Measurements from ENCODE around the gene VDAC1. TPM values are rescaled to one million over a fixed set of nuclear protein-coding genes. Genes with fewer than 3 reads are reported as not detected.

VDAC1 gene
- total RNA-seq, 1 experiment from 2014 or later = 317 TPM

- Mint-ChIP-seq H3K27ac (ENCODE audit: unreplicated experiment) (no peak overlapping the region), H3K9me3 (ENCODE audit: unreplicated experiment) (no peaks in the 10 kb centered on the region), H3K36me3 (ENCODE audit: insufficient read depth, unreplicated experiment) (peaks cover 5% of the 10 kb centered on the region), H3K27me3 (ENCODE audit: insufficient read depth, unreplicated experiment) (no peaks in the 10 kb centered on the region), H3K4me1 (ENCODE audit: low read depth, unreplicated experiment) (peaks cover 35% of the 10 kb centered on the region), H3K4me3 (ENCODE audit: unreplicated experiment) (no peak overlapping the region)
- ChIA-PET POLR2A (no interaction called here), CTCF (no interaction called here)
- BruUV-seq (replicated peaks) = no TSS peak
- no peak for DNase-seq
- TF ChIP-seq CTCF (IDR thresholded peaks at IDR 0.05; ENCODE audit: insufficient read depth in 1 of 2, low read depth in 1 of 2, low read length in 1 of 2, severe bottlenecking in 1 of 2, unreplicated experiment in 1 of 2) = no peak
- Histone ChIP-seq H3K27me3 (replicated peaks; ENCODE audit: control insufficient read depth, insufficient read depth, low read length) (no peaks in the 10 kb centered on the region), H3K36me3 (ENCODE audit: control insufficient read depth, insufficient read depth, low read length) (no peaks in the 10 kb centered on the region), H3K9me3 (no peaks in the 10 kb centered on the region), H3K4me1 (peaks cover 35% of the 10 kb centered on the region), H3K4me3 (ENCODE audit: low read depth, low read length) (no peak overlapping the region)
- intact Hi-C loops (cut with micrococcal nuclease; ENCODE audit: unreplicated experiment) = no loop called here
These were observed 17.6 kb upstream of the VDAC1 start for GRCh38 chr5:134022333-134022732.

DNA sequence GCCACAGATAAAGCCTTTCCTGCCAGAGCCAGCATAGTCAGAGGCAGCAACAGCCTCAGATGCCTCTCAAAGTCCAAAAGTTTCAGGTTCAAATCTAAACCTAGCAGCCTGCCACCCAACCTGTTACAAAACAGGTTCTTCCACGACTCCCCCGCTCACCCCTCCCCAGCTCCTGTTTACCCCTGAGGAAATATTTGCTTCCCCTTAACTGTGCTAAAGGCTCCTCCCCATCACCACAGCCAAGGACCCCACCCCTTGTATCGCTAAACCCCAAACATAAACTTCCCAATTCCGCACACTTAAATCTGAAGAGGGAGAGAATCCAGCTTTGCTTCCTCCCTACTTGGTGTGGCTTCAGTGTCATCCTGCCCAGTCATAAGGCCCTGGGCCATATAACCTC lies 15.4 kb upstream of the VDAC1 start:
- H3K4me1 Mint-ChIP-seq (ENCODE audit: low read depth, unreplicated experiment) = peaks cover 35% of the 10 kb centered on the region
- H3K9me3 Mint-ChIP-seq (ENCODE audit: unreplicated experiment) = no peaks in the 10 kb centered on the region
- intact Hi-C loops (cut with micrococcal nuclease; ENCODE audit: unreplicated experiment) = no loop called here
- H3K27me3 Mint-ChIP-seq (ENCODE audit: insufficient read depth, unreplicated experiment) = no peaks in the 10 kb centered on the region
- ChIA-PET POLR2A (interaction anchor here (1.1 kb wide), 1 partner anchor 15 kb away, joined by 5 read pairs; no protein-coding TSS in a partner anchor), CTCF (interaction anchor here (0.6 kb wide), 4 partner anchors 19 to 84 kb away, joined by 3 to 8 read pairs (median 3); no protein-coding TSS in a partner anchor)
- H3K4me3 Mint-ChIP-seq (ENCODE audit: unreplicated experiment) = peak overlapping the region; percentile 53
- no TSS peak for BruUV-seq (replicated peaks)
- Histone ChIP-seq H3K9me3 (no peaks in the 10 kb centered on the region), H3K4me3 (ENCODE audit: low read depth, low read length) (no peak overlapping the region), H3K4me1 (peaks cover 38% of the 10 kb centered on the region), H3K36me3 (ENCODE audit: control insufficient read depth, insufficient read depth, low read length) (no peaks in the 10 kb centered on the region), H3K27me3 (replicated peaks; ENCODE audit: control insufficient read depth, insufficient read depth, low read length) (no peaks in the 10 kb centered on the region)
- peak; percentile 79 to 84 for DNase-seq
- TF ChIP-seq CTCF (IDR thresholded peaks at IDR 0.05; ENCODE audit: insufficient read depth in 1 of 2, low read depth in 1 of 2, low read length in 1 of 2, severe bottlenecking in 1 of 2, unreplicated experiment in 1 of 2) = no peak
- H3K36me3 Mint-ChIP-seq (ENCODE audit: insufficient read depth, unreplicated experiment) = peaks cover 6% of the 10 kb centered on the region
- peak overlapping the region; percentile 94 for H3K27ac Mint-ChIP-seq (ENCODE audit: unreplicated experiment)

DNA sequence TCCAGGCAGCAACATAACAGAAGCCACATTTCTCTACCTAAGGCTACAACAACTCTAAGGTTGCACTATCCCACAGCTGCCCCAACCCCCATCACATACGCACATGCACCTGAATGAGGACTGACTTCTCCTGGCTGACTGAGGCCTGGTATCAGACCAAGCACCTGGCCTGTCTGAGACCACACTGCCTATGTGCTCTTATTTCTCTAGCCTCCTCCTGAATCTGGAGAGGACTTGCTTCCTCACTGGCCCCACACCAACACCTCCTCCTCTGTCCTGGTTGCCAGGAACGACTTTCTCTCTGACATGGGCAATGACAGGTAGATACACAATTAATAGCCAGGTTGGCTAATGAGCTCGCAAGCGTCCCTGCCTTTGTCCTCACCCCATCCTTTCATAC lies 14.9 kb upstream of the VDAC1 start:
- Mint-ChIP-seq H3K9me3 (ENCODE audit: unreplicated experiment) (no peaks in the 10 kb centered on the region), H3K4me3 (ENCODE audit: unreplicated experiment) (peak overlapping the region; percentile 53), H3K36me3 (ENCODE audit: insufficient read depth, unreplicated experiment) (peaks cover 6% of the 10 kb centered on the region), H3K27ac (ENCODE audit: unreplicated experiment) (peak overlapping the region; percentile 94), H3K27me3 (ENCODE audit: insufficient read depth, unreplicated experiment) (no peaks in the 10 kb centered on the region), H3K4me1 (ENCODE audit: low read depth, unreplicated experiment) (peaks cover 35% of the 10 kb centered on the region)
- no peak overlapping the region for H3K4me3 ChIP-seq (ENCODE audit: low read depth, low read length)
- ChIA-PET POLR2A (interaction anchor here (1.1 kb wide), 1 partner anchor 14 kb away, joined by 5 read pairs; no protein-coding TSS in a partner anchor), CTCF (interaction anchor here (0.6 kb wide), 3 partner anchors 20 to 23 kb away, joined by 3 to 8 read pairs (median 3); no protein-coding TSS in a partner anchor)
- H3K9me3 ChIP-seq = no peaks in the 10 kb centered on the region
- H3K4me1 ChIP-seq = peaks cover 38% of the 10 kb centered on the region
- BruUV-seq (replicated peaks) = TSS peak; percentile 38
- TF ChIP-seq CTCF (IDR thresholded peaks at IDR 0.05; ENCODE audit: insufficient read depth in 1 of 2, low read depth in 1 of 2, low read length in 1 of 2, severe bottlenecking in 1 of 2, unreplicated experiment in 1 of 2) = no peak
- no peaks in the 10 kb centered on the region for H3K27me3 ChIP-seq (replicated peaks; ENCODE audit: control insufficient read depth, insufficient read depth, low read length)
- no peaks in the 10 kb centered on the region for H3K36me3 ChIP-seq (ENCODE audit: control insufficient read depth, insufficient read depth, low read length)
- intact Hi-C loops (cut with micrococcal nuclease; ENCODE audit: unreplicated experiment) = no loop called here
- no peak for DNase-seq

Measured in Caco-2 (cell line).